T-helper 1 cell treated with Interleukin-12 subunit alpha and Interleukin-12 subunit beta and Interleukin-4 antibody, amounts not matched to agents 30 μg/mL and 1 μg/mL, for 36 hours (primary cell): Measurements from ENCODE around the gene RPL10L.

Experiments
- H3K27ac Mint-ChIP-seq: one replicate; pipeline ENCODE4 v1.8.0; 2021; ENCODE audit warnings: mild to moderate bottlenecking, mixed read lengths
- H3K27me3 Mint-ChIP-seq: one replicate; pipeline ENCODE4 v1.8.0; 2021; ENCODE audit warnings: low read depth, mixed read lengths
- H3K36me3 Mint-ChIP-seq: one replicate; pipeline ENCODE4 v1.8.0; 2021; ENCODE audit warnings: low read depth, mixed read lengths
- H3K4me1 Mint-ChIP-seq: one replicate; pipeline ENCODE4 v1.8.0; 2021; ENCODE audit warnings: low read depth, mixed read lengths
- H3K4me3 Mint-ChIP-seq: one replicate; pipeline ENCODE4 v1.8.0; 2021; ENCODE audit warnings: mild to moderate bottlenecking, moderate library complexity, mixed read lengths
- H3K9me3 Mint-ChIP-seq: one replicate; pipeline ENCODE4 v1.8.0; 2021; ENCODE audit warnings: mixed read lengths

Gene RPL10L

GRCh38 chr14:46651526-46652144 is at the start of gene RPL10L:
Gene RPL10L (minus strand): TSS chr14:46651781. CDS start chr14:46651736, 45 bp downstream.
- no peak within 1 kb of the TSS for H3K27ac Mint-ChIP-seq
- no peaks in the 10 kb centered on the region for H3K4me1 Mint-ChIP-seq
- peaks cover 14% of the 10 kb centered on the region for H3K9me3 Mint-ChIP-seq
- H3K4me3 Mint-ChIP-seq = no peak within 1 kb of the TSS
- no peaks in the 10 kb centered on the region for H3K27me3 Mint-ChIP-seq
- H3K36me3 Mint-ChIP-seq = no peaks in the 10 kb centered on the region

- H3K9me3 Mint-ChIP-seq = peaks cover 23% of the 10 kb centered on the region
- H3K4me3 Mint-ChIP-seq = no peak overlapping the region
- H3K4me1 Mint-ChIP-seq = no peaks in the 10 kb centered on the region
- H3K27ac Mint-ChIP-seq = no peak overlapping the region
- no peaks in the 10 kb centered on the region for H3K36me3 Mint-ChIP-seq
- H3K27me3 Mint-ChIP-seq = no peaks in the 10 kb centered on the region
These were observed 40.2 kb upstream of the RPL10L start for GRCh38 chr14:46691819-46692218.

GRCh38 chr14:46686652-46687051 is 35.1 kb upstream of the RPL10L start:
- no peaks in the 10 kb centered on the region for H3K4me1 Mint-ChIP-seq
- H3K4me3 Mint-ChIP-seq = no peak overlapping the region
- no peaks in the 10 kb centered on the region for H3K27me3 Mint-ChIP-seq
- H3K9me3 Mint-ChIP-seq = peaks cover 30% of the 10 kb centered on the region
- H3K27ac Mint-ChIP-seq = no peak overlapping the region
- H3K36me3 Mint-ChIP-seq = no peaks in the 10 kb centered on the region

GRCh38 chr14:46672128-46672527 is 20.5 kb upstream of the RPL10L start:
- no peaks in the 10 kb centered on the region for H3K27me3 Mint-ChIP-seq
- H3K27ac Mint-ChIP-seq = no peak overlapping the region
- H3K36me3 Mint-ChIP-seq = no peaks in the 10 kb centered on the region
- H3K4me1 Mint-ChIP-seq = no peaks in the 10 kb centered on the region
- peaks cover 20% of the 10 kb centered on the region for H3K9me3 Mint-ChIP-seq
- H3K4me3 Mint-ChIP-seq = no peak overlapping the region

GRCh38 chr14:46663382-46663781 is 11.8 kb upstream of the RPL10L start:
- H3K4me1 Mint-ChIP-seq = no peaks in the 10 kb centered on the region
- H3K4me3 Mint-ChIP-seq = no peak overlapping the region
- peaks cover 5% of the 10 kb centered on the region for H3K9me3 Mint-ChIP-seq
- H3K27ac Mint-ChIP-seq = no peak overlapping the region
- no peaks in the 10 kb centered on the region for H3K36me3 Mint-ChIP-seq
- H3K27me3 Mint-ChIP-seq = no peaks in the 10 kb centered on the region

- Mint-ChIP-seq H3K4me3 (no peak overlapping the region), H3K9me3 (peaks cover 5% of the 10 kb centered on the region), H3K27ac (no peak overlapping the region), H3K4me1 (no peaks in the 10 kb centered on the region), H3K27me3 (no peaks in the 10 kb centered on the region), H3K36me3 (no peaks in the 10 kb centered on the region)
These were observed 10.1 kb upstream of the RPL10L start for GRCh38 chr14:46661728-46662127.

GRCh38 chr14:46653031-46653755 is 1.6 kb upstream of the RPL10L start:
- no peaks in the 10 kb centered on the region for H3K4me1 Mint-ChIP-seq
- H3K36me3 Mint-ChIP-seq = no peaks in the 10 kb centered on the region
- peaks cover 14% of the 10 kb centered on the region for H3K9me3 Mint-ChIP-seq
- no peaks in the 10 kb centered on the region for H3K27me3 Mint-ChIP-seq
- no peak overlapping the region for H3K4me3 Mint-ChIP-seq
- no peak overlapping the region for H3K27ac Mint-ChIP-seq

- Mint-ChIP-seq H3K4me3 (no peak overlapping the region), H3K27ac (no peak overlapping the region), H3K9me3 (peaks cover 6% of the 10 kb centered on the region), H3K4me1 (no peaks in the 10 kb centered on the region), H3K27me3 (no peaks in the 10 kb centered on the region), H3K36me3 (no peaks in the 10 kb centered on the region)
These were observed 4.8 kb downstream of the RPL10L start for GRCh38 chr14:46646796-46647195.

GRCh38 chr14:46626876-46627275 is 24.7 kb downstream of the RPL10L start:
- Mint-ChIP-seq H3K36me3 (no peaks in the 10 kb centered on the region), H3K4me3 (no peak overlapping the region), H3K9me3 (peaks cover 17% of the 10 kb centered on the region), H3K4me1 (no peaks in the 10 kb centered on the region), H3K27me3 (no peaks in the 10 kb centered on the region), H3K27ac (no peak overlapping the region)
